Astrocyte (in vitro differentiated cells and primary cell): ENCODE results near the gene CTIF. TPM values are rescaled to one million over a fixed set of nuclear protein-coding genes. Genes with fewer than 3 reads are reported as not detected.
A peak's percentile ranks its signal among the peaks of the same experiment; 100 is the strongest.

Source experiments
- DNase-seq: peaks from one replicate; pipeline ENCODE4 v3.0.0-alpha.2; 2010; ENCODE audit warnings: low read depth
- FAIRE-seq: peaks from 2 replicates; lab custom pipeline; 2011; peaks lifted over from hg19 to GRCh38; lab: Jason Lieb, UNC
- H2AFZ ChIP-seq: 2 replicates; pipeline ENCODE4 v1.6.0; 2012; ENCODE audit warnings: low read depth, low read length, inconsistent platforms
- H3K27ac ChIP-seq: 2 replicates; pipeline ENCODE4 v1.5.1; 2011; ENCODE audit warnings: low read depth, low read length, inconsistent platforms
- H3K27me3 ChIP-seq: 2 replicates; pipeline ENCODE4 v1.6.0; 2011; ENCODE audit warnings: low read length, inconsistent platforms; ENCODE audit not compliant: insufficient read depth
- H3K36me3 ChIP-seq: 2 replicates; pipeline ENCODE4 v1.5.1; 2011; ENCODE audit warnings: low read length, inconsistent platforms; ENCODE audit not compliant: insufficient read depth
- H3K4me1 ChIP-seq: 2 replicates; pipeline ENCODE4 v1.5.1; 2011; ENCODE audit warnings: low read length, inconsistent platforms; ENCODE audit not compliant: insufficient read depth
- H3K4me2 ChIP-seq: 2 replicates; pipeline ENCODE4 v1.6.0; 2012; ENCODE audit warnings: low read length, inconsistent platforms
- H3K4me3 ChIP-seq: 2 replicates; pipeline ENCODE4 v1.5.1; 2011; ENCODE audit warnings: low read depth, mild to moderate bottlenecking, low read length, inconsistent platforms; ENCODE audit not compliant: insufficient read depth
- H3K79me2 ChIP-seq: 2 replicates; pipeline ENCODE4 v1.6.0; 2012; ENCODE audit warnings: mild to moderate bottlenecking, low read length, inconsistent platforms; ENCODE audit not compliant: insufficient read depth
- H3K9ac ChIP-seq: 2 replicates; pipeline ENCODE4 v1.6.0; 2012; ENCODE audit warnings: mild to moderate bottlenecking, low read length, inconsistent platforms
- H3K9me3 ChIP-seq: 2 replicates; pipeline ENCODE4 v1.5.1; 2012; ENCODE audit warnings: low read depth, mild to moderate bottlenecking, low read length, inconsistent platforms; ENCODE audit not compliant: insufficient read depth
- H4K20me1 ChIP-seq: 2 replicates; pipeline ENCODE4 v1.6.0; 2012; ENCODE audit warnings: low read length, inconsistent platforms; ENCODE audit not compliant: insufficient read depth
- H3K27ac Mint-ChIP-seq: one replicate; pipeline ENCODE4 v1.8.0; 2021; ENCODE audit warnings: mild to moderate bottlenecking, mixed read lengths; ENCODE audit not compliant: unreplicated experiment
- H3K27me3 Mint-ChIP-seq: one replicate; pipeline ENCODE4 v1.8.0; 2021; ENCODE audit warnings: low read depth, mixed read lengths; ENCODE audit not compliant: unreplicated experiment
- H3K36me3 Mint-ChIP-seq: one replicate; pipeline ENCODE4 v1.8.0; 2021; ENCODE audit warnings: low read depth, mixed read lengths; ENCODE audit not compliant: unreplicated experiment
- H3K4me1 Mint-ChIP-seq: one replicate; pipeline ENCODE4 v1.8.0; 2021; ENCODE audit warnings: low read depth, mixed read lengths; ENCODE audit not compliant: unreplicated experiment
- H3K4me3 Mint-ChIP-seq: one replicate; pipeline ENCODE4 v1.8.0; 2021; ENCODE audit warnings: mild to moderate bottlenecking, moderate library complexity, mixed read lengths; ENCODE audit not compliant: unreplicated experiment
- H3K9me3 Mint-ChIP-seq: one replicate; pipeline ENCODE4 v1.8.0; 2021; ENCODE audit warnings: mild to moderate bottlenecking, mixed read lengths; ENCODE audit not compliant: unreplicated experiment
- CTCF ChIP-seq: IDR thresholded peaks from 2 replicates; pipeline ENCODE4 v1.5.1; 2011; ENCODE audit warnings: low read depth, mild to moderate bottlenecking, inconsistent platforms, low read length, moderate library complexity; ENCODE audit not compliant: insufficient read depth
- EZH2 ChIP-seq: IDR thresholded peaks from 2 replicates; pipeline ENCODE4 v1.6.1; 2012; ENCODE audit warnings: mild to moderate bottlenecking, low read length, inconsistent platforms; ENCODE audit not compliant: insufficient read depth
- total RNA-seq: library from RNA; stranded (reverse); gene quantifications from 2 replicates; pipeline ENCODE4 v1.2.1, GENCODE V29; 2021

Gene CTIF
- total RNA-seq, 1 donor from 2014 or later: 101 TPM

GRCh38 chr18:48616484-48617255, 77.8 kb downstream of the CTIF start:
- H3K36me3 ChIP-seq: no peaks in the 10 kb centered on the region
- H2AFZ ChIP-seq: no peak overlapping the region
- H3K9me3 ChIP-seq: no peaks in the 10 kb centered on the region
- H3K36me3 Mint-ChIP-seq: peaks cover 25% of the 10 kb centered on the region
- H3K79me2 ChIP-seq: peaks cover 31% of the 10 kb centered on the region
- no peak for TF ChIP-seq CTCF
- TF ChIP-seq EZH2: no peak
- peaks cover 64% of the 10 kb centered on the region for H4K20me1 ChIP-seq
- H3K4me2 ChIP-seq: no peak overlapping the region
- no peaks in the 10 kb centered on the region for H3K27me3 ChIP-seq
- H3K9me3 Mint-ChIP-seq: peaks cover 2% of the 10 kb centered on the region
- H3K27ac ChIP-seq: no peak overlapping the region
- H3K4me1 ChIP-seq: peaks cover 14% of the 10 kb centered on the region
- H3K4me1 Mint-ChIP-seq: peaks cover 39% of the 10 kb centered on the region
- no peak overlapping the region for H3K4me3 Mint-ChIP-seq
- no peak overlapping the region for H3K9ac ChIP-seq
- no peak for DNase-seq
- H3K27ac Mint-ChIP-seq: no peak overlapping the region
- no peaks in the 10 kb centered on the region for H3K27me3 Mint-ChIP-seq
- H3K4me3 ChIP-seq: no peak overlapping the region
- no peak for FAIRE-seq

- H3K27ac ChIP-seq: no peak overlapping the region
- H3K9ac ChIP-seq: no peak overlapping the region
- H3K27me3 ChIP-seq: no peaks in the 10 kb centered on the region
- peaks cover 19% of the 10 kb centered on the region for H3K79me2 ChIP-seq
- Mint-ChIP-seq H3K9me3 (peaks cover 2% of the 10 kb centered on the region), H3K27ac (no peak overlapping the region), H3K36me3 (peaks cover 32% of the 10 kb centered on the region), H3K27me3 (no peaks in the 10 kb centered on the region), H3K4me1 (peaks cover 50% of the 10 kb centered on the region), H3K4me3 (no peak overlapping the region)
- no peak overlapping the region for H3K4me2 ChIP-seq
- no peak for DNase-seq
- H3K4me3 ChIP-seq: no peak overlapping the region
- H3K4me1 ChIP-seq: peaks cover 27% of the 10 kb centered on the region
- TF ChIP-seq EZH2 (no peak), CTCF (no peak)
- no peaks in the 10 kb centered on the region for H3K9me3 ChIP-seq
- peaks cover 51% of the 10 kb centered on the region for H4K20me1 ChIP-seq
- H3K36me3 ChIP-seq: no peaks in the 10 kb centered on the region
- no peak overlapping the region for H2AFZ ChIP-seq
- FAIRE-seq: no peak
Measured at GRCh38 chr18:48617844-48618497, 79.1 kb downstream of the CTIF start.

GRCh38 chr18:48619016-48619415, 80.2 kb downstream of the CTIF start:
- Mint-ChIP-seq H3K4me1 (peaks cover 56% of the 10 kb centered on the region), H3K27me3 (no peaks in the 10 kb centered on the region), H3K36me3 (peaks cover 30% of the 10 kb centered on the region), H3K4me3 (no peak overlapping the region), H3K27ac (peak overlapping the region; percentile 44), H3K9me3 (peaks cover 2% of the 10 kb centered on the region)
- TF ChIP-seq CTCF (no peak), EZH2 (no peak)
- H3K36me3 ChIP-seq: no peaks in the 10 kb centered on the region
- H4K20me1 ChIP-seq: peaks cover 40% of the 10 kb centered on the region
- FAIRE-seq: no peak
- no peak overlapping the region for H3K4me2 ChIP-seq
- H2AFZ ChIP-seq: no peak overlapping the region
- H3K79me2 ChIP-seq: peaks cover 16% of the 10 kb centered on the region
- no peak overlapping the region for H3K9ac ChIP-seq
- H3K27me3 ChIP-seq: no peaks in the 10 kb centered on the region
- H3K4me3 ChIP-seq: no peak overlapping the region
- no peak for DNase-seq
- no peak overlapping the region for H3K27ac ChIP-seq
- peaks cover 36% of the 10 kb centered on the region for H3K4me1 ChIP-seq
- no peaks in the 10 kb centered on the region for H3K9me3 ChIP-seq
